GM13976 (cell line): ENCODE measurements around the gene MRPL46.

Experiments used
- DNase-seq: peaks from one replicate; pipeline ENCODE4 v3.0.0; 2012; ENCODE audit warnings: low spot score
- CTCF ChIP-seq: IDR thresholded peaks from 2 replicates; pipeline ENCODE4 v1.5.1; 2012; ENCODE audit warnings: borderline replicate concordance, mild to moderate bottlenecking; ENCODE audit not compliant: insufficient read depth; ENCODE audit errors: extremely low read depth, missing control alignments, control extremely low read depth
- in situ Hi-C: fragments of 300-500 bp; cut with MboI; formaldehyde crosslinking; loops from one replicate; pipeline ENCODE4 v1.12.0; 2022; ENCODE audit warnings: low sequenced_read_pairs, mixed read lengths, inconsistent platforms; ENCODE audit not compliant: unreplicated experiment

Gene MRPL46

GRCh38 chr15:88493844-88494243 is 26.7 kb upstream of the MRPL46 start:
- in situ Hi-C loops = no loop called here
- no peak for DNase-seq
- no peak for TF ChIP-seq CTCF

GRCh38 chr15:88491158-88491557 is 24.0 kb upstream of the MRPL46 start:
- in situ Hi-C loops = no loop called here
- TF ChIP-seq CTCF = no peak
- no peak for DNase-seq

- in situ Hi-C loops = no loop called here
- TF ChIP-seq CTCF = no peak
- DNase-seq = no peak
Measured at GRCh38 chr15:88490036-88490435, 22.8 kb upstream of the MRPL46 start.

- in situ Hi-C loops = no loop called here
- no peak for TF ChIP-seq CTCF
- no peak for DNase-seq
Measured at GRCh38 chr15:88489321-88489720, 22.1 kb upstream of the MRPL46 start.

GRCh38 chr15:88487796-88488523 is 20.8 kb upstream of the MRPL46 start:
- no peak for DNase-seq
- in situ Hi-C loops = no loop called here
- TF ChIP-seq CTCF = no peak

GRCh38 chr15:88487178-88487795 is 20.1 kb upstream of the MRPL46 start:
- in situ Hi-C loops = no loop called here
- TF ChIP-seq CTCF = no peak
- no peak for DNase-seq
